Stimulated activated CD4-positive, alpha-beta T cell treated with anti-CD3 and anti-CD28 coated beads, Interleukin-15, amount 100 ng/mL, for 48 hours (primary cell): Measurements from ENCODE around the gene GREB1.

Experiments
- DNase-seq, 2 donors: peaks; one replicate each; pipeline ENCODE4 v3.0.0-alpha.2; 2020; ENCODE audit warnings: low read depth in 2 of 2

The GREB1 gene

DNA sequence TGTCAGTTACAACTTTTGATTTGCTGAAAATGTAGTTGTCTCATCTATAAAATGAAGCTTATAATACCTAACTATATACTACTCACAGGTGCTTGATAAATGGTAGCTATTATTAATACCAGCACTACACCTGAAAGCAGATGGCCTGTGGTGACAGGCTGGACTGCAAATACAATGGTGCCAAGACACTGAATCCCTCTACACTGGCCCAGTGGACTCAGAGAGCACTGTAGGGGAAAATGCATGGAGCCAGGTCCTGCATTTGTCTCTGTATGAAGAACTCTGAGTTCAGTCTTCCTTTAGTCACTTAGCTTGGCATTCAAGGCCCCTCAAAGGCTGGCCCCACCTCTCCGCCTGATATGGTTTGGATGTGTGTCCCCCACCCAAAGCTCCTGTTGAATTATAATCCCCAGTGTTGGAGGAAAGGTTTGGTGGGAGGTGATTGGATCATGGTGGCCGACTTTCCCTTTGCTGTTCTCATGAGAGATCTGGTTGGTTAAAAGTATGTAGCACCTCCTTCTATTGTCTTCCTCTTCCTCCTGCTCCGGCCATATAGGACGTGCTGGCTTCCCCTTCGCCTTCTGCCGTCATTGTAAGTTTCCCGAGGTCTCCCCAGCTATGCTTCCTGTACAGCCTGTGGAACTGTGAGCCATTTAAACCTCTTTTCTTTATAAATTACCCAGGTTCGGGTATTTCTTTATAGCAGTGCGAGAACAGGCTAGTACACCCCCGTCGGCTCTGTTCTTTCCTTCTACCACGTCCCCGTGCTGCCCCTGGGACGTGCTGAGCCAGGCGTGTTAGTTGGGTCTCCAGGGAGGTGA lies 147.3 kb downstream of the GREB1 start:
- no peak for DNase-seq

DNA sequence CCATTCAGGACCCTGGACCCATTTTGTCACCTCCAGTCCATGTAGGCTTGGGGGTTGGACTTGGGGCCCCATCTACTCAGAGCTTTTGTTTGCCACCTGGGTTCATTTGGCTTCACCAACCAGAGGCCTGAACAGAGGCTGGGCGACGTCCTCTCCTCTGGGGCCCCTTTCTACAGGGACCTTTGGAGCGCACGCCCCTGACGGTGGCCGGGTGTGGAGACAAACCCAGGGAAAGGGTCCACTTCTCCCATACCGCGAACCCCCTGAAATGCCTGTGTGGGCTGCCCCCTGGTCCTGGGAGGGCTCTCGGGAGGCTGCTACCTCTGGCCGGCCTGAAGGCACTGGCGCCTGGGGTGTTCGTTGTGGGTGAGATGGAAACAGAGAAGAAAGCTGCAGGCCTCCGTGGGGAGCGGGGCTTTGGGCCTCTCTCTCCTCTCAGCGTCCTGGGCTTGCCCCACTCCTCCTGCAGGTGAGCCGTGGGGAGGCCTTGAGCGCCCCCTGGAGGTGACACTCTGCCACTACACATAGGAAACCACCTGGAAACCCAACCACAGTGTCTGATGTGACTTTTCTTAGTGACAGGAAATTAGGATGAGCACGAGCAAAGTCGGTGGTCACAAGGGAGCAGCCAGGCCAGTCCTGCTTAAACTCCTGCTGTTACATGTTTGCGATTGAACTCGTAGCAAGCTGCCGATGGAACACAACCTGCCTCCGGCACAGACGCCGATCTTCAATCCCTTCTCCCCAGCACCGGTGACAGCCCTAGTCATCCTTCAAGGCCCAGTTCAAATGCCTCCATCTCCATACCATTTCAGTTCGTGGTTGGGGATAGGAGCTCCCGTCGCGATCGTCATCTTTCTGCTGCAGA lies 148.1 kb downstream of the GREB1 start:
- DNase-seq = peak; percentile 34 to 55

DNA sequence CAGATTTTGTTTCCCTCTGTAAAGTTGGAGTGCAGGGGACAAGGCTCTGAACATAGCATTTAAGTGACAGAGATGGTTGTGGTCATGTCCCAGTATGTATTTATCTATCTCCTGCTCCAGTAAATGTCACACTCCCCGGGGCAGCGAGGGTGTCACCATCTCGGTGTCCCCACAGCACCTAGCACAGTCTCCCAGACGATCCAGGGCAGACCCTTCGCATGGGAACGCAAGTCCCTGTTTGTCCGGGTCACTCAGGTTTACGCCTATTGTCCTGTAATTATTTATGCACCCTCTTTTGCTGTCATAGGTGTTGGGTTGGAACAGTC lies 148.7 kb downstream of the GREB1 start:
- no peak for DNase-seq

DNA sequence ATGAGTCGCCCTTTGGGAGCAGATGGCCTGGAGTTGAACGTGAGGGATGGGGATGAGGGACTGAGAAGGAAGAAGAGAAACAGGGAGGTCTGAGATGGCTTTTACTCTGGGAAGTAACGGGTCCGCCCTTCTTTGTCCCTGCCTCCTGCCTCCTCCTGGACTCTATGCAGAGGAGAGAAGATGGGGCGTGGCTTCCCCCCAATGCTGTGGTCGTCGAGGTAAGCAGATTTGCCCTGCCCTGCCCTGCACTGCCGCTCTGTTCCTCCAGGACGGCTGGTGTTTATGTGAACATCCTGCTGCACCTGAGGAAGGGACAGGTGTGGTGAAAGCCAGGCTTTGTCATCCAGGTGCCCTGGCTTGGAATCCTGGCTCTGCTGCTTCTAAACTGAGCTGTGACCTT lies 149.6 kb downstream of the GREB1 start:
- DNase-seq = no peak

DNA sequence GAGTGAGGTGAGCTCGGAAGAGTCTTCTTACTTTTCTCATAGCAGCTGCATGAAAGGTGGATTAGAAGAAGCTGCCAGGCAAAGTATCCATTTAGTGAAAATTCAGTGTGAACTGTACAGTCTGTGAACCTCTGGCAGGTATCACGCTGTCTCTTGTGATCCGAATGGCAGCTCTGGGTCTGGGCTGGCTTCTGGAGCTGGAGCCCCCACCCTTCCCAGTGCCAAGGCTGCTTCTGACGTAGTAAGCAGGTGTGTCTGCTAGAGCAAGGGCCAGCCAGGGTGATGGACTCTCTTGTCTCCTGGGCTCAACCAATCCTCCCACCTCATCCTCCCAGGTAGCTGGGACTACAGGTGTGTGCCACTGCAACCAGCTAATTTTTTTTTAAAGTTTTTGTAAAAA lies 150.1 kb downstream of the GREB1 start:
- DNase-seq = no peak

DNA sequence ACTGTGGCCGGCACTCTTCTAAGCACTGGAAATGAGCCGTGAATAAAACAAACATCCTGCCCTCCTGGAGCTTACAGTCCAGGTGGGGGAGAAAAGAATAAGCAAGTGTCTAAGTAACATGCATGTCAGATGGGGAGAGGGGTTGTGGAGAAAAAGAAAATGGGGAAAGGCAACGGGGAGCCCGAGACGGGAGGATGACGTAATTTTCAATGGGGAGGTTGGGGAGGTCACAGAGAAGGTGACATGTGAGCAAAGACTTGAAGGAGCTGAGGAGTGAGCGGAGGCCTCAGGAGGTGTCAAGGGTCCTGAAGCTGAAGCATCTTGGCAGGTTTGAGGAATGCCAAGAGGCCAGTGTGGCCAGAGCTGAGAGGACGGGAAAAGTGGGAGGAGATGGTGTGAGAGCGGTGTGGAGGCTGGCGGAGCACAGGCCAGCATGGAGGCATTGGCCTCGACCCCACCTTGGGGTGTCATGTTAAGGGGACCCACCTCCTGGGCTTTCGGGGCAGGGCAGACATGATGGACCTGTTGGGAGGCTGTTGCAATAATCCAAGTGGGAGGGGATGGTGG lies 151.1 kb downstream of the GREB1 start:
- no peak for DNase-seq

DNA sequence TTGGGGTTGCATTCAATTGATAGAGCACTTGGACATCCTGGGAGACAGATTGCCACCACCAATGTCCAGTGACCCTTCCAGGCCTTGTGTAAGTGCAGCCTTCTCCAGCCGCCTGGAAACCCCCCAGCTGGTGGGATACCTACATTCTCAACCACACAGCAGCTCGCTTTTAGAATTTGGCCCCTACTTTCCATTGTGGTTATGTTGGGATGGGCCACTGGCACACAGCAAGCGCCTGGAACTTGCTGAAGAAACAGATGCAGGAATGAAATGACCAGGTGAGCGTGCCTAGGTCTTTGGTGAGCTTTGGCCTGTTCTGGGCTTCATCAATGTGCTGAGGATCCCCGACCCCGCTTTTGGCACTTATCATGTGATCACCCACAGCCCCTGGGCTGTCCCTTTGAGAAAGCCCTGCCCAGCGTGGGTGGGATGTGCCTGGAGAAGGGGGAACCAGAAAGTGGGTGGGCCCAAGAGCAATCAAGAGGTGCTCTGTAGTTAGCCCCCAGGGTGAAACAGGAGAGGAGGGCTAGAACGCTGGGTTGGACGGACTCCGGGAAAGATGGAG lies 152.1 kb downstream of the GREB1 start:
- no peak for DNase-seq

DNA sequence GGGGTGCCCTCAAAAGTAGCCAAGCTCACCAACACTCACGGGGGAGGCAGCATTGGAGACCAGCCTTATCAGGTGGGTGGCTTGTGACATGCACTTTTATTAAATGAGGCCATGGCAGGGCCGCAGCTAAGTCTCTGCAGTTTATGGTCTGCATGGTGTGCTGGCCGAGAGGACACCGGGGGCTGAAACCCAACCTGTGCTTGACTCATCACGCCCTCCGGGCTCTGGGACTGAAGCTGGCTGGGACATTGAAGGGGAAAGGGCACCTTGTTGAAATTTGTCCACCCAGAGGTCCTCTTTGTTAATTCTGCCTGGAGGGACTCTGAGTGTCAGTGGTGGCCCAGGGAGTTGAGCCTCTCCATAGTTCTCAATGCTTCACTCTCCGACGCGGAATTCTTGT lies 153.9 kb downstream of the GREB1 start:
- no peak for DNase-seq

DNA sequence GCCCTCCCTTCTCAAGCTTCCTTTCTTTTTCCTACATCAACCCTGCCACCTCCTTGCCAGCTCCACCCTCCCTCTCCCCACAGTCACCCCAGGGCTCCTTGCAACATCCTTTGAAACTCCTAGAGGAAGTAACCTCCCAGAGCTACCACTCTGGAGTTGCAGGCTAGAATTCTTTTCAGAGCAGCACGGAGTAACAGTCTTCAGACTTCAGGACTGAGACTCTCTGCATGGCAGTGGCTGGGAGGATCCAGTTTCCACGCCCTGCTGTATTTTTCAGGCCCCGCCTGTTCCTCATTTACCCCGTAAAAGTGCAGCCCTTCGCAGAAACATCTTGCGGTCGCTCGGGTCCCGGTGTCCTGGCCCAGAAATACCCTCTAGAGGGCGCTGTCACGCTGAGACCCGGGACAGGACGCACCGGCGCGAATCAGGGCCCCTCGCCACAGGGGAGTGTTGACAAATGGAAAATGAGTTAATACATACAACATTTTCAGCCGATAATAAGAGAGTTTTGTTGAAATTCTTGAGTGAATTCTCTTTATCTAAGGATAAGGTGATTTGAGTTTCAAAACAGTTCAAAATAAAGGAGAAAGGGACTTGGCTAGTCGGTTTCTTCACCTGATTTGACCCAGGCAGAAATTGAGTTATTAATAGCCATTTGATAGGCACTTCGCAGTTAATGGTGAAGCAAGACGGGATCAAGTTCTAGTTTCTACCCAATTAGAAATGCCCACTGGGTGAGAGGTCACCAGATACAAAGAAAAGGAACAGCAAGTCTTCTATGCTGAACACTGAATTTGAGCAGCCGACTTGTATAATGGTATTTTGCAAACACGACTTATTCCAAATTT lies 154.6 kb downstream of the GREB1 start:
- peak; percentile 75 to 86 for DNase-seq

DNA sequence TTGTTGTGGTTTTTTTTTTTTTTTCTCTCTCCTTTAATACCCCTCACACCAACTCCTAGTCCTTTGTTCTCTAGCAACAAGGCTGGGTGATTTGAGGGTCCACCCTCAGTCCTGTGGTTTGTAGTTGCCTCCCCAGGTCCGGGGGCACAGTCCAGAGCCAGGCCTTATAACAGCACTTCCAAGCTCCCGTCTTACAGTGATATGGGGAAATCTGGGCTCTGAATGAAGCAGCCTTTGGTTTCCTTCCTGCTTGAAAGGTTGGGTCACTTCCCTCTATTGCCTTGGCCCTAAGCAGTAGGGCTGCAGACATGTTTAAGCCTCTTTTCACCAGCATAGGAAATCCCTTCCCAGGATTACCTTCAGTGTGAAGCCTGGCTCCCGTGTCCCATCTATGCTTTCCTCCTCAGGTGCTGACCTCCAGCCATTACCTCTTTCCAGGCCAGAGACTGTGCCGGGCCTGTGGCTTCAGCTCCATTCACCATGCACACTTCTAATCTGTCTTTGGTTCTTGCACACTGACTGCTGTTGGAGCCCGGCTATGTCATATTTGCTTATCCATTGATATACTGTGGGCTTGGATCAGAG lies 157.3 kb downstream of the GREB1 start:
- DNase-seq = no peak
